ENCODE data around the gene GATA2. TPM values are rescaled to one million over a fixed set of nuclear protein-coding genes. Genes with fewer than 3 reads are reported as not detected.

Gene GATA2
- total RNA-seq, 1 experiment from 2014 or later, result 1.8 TPM

GRCh38 chr3:128468791-128469527 is 24.0 kb downstream of the GATA2 start:
- in situ Hi-C loops (cut with HindIII; ENCODE audit: low pct_unique_long_range_greater_than_20kb, low sequenced_read_pairs), result no loop called here
- DNase-seq (ENCODE audit: low read depth, low spot score), result no peak

- in situ Hi-C loops (cut with HindIII; ENCODE audit: low pct_unique_long_range_greater_than_20kb, low sequenced_read_pairs), result no loop called here
- DNase-seq (ENCODE audit: low read depth, low spot score), result no peak
These were observed 24.7 kb downstream of the GATA2 start for GRCh38 chr3:128468285-128468790.

- in situ Hi-C loops (cut with HindIII; ENCODE audit: low pct_unique_long_range_greater_than_20kb, low sequenced_read_pairs), result no loop called here
- DNase-seq (ENCODE audit: low read depth, low spot score), result no peak
These were observed 26.0 kb downstream of the GATA2 start, which contains the start of gene DNAJB8 for GRCh38 chr3:128466840-128467541. Gene DNAJB8 (minus strand): TSS chr3:128466890. CDS start chr3:128463245, 3,645 bp downstream.

DNA sequence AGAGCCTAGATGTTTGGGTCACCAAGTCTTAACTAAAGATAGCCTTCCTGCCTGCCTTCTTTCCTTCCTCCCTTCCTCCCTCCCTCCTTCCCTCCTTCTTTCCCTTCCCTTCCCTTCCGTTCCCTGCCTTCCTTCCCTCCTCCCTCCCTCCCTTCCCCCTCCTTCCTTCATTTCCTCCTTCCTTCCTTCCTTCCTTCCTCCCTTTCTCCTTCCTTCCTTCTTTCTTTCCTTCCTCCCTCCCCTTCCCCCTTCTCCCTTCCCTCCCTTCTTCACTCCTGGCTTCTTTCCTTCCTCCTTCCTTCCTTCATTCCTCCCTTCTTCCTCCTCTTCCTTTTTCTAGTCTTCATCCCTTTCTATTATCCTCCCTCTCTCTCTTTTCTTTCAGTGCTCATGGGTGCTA is 28.3 kb downstream of the GATA2 start:
- in situ Hi-C loops (cut with HindIII; ENCODE audit: low pct_unique_long_range_greater_than_20kb, low sequenced_read_pairs), result no loop called here
- DNase-seq (ENCODE audit: low read depth, low spot score), result no peak

DNA sequence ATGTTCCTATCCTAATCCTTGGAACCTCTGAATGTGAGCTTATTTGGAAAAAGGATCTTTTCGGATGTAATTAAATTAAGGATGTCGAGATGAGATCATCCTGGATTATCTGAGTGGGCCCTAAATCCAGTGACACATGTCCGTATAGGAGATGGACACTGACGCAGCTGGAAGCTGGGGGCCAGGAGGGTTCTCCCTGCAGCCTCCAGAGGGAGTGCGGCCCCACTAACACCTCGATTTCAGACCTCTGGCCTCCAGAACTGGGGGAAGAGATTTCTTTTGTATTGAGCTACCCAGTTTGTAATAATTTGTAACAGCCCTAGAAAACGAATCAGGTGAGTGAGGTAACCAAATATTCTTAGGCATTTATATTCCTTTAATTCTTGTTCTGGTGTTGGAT is 28.8 kb downstream of the GATA2 start:
- no peak for DNase-seq (ENCODE audit: low read depth, low spot score)
- in situ Hi-C loops (cut with HindIII; ENCODE audit: low pct_unique_long_range_greater_than_20kb, low sequenced_read_pairs), result no loop called here

GRCh38 chr3:128463771-128464170 is 29.2 kb downstream of the GATA2 start:
- no peak for DNase-seq (ENCODE audit: low read depth, low spot score)
- in situ Hi-C loops (cut with HindIII; ENCODE audit: low pct_unique_long_range_greater_than_20kb, low sequenced_read_pairs), result no loop called here

- no peak for DNase-seq (ENCODE audit: low read depth, low spot score)
- in situ Hi-C loops (cut with HindIII; ENCODE audit: low pct_unique_long_range_greater_than_20kb, low sequenced_read_pairs), result no loop called here
These were observed 29.6 kb downstream of the GATA2 start for GRCh38 chr3:128463354-128463753.

DNA sequence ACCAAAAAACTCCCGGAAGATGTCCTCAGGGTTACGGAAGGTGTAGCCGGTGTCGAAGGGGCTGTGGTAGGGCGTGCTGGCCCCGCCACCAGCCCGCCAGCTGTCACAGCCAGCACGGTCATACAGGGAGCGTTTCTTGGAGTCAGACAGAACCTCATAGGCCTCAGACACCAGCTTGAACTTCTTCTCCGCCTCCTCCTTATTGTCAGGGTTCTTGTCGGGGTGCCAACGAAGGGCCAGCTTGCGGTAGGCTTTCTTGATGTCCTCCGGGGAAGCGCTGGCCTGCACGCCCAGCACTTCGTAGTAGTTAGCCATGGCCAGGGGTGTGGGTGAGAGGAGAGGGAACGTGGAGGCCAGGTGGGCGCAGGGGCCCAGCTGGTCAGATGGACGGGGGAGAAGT is 30.1 kb downstream of the GATA2 start:
- no peak for DNase-seq (ENCODE audit: low read depth, low spot score)
- in situ Hi-C loops (cut with HindIII; ENCODE audit: low pct_unique_long_range_greater_than_20kb, low sequenced_read_pairs), result no loop called here

DNA sequence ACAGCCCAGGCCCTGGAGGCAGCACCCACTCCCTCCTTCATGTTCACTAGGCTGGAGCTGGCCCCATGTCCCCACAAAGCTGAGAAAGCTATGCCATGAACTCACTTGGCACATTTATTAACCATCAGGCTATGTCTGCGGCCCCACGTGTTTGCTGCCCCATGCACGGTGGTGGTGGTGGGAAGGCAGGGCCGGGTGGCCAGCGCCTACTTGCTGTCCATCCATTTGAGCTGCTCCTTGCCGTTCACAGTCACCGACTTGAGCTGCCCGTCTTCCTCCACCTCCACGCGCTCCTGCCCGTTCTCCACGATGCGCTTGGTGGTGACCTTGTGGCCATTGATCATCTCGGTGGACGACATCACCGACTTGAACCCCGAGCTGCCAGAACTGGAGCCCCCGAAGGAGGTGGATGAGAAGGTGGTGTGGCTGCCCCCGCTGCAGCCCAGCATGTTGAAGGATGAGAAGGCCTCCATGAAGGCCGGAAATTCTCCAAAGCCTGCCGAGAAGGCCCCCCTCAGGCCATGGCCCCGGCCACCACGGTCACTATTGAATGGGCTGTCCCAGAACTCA is 30.6 kb downstream of the GATA2 start:
- no peak for DNase-seq (ENCODE audit: low read depth, low spot score)
- in situ Hi-C loops (cut with HindIII; ENCODE audit: low pct_unique_long_range_greater_than_20kb, low sequenced_read_pairs), result no loop called here

DNA sequence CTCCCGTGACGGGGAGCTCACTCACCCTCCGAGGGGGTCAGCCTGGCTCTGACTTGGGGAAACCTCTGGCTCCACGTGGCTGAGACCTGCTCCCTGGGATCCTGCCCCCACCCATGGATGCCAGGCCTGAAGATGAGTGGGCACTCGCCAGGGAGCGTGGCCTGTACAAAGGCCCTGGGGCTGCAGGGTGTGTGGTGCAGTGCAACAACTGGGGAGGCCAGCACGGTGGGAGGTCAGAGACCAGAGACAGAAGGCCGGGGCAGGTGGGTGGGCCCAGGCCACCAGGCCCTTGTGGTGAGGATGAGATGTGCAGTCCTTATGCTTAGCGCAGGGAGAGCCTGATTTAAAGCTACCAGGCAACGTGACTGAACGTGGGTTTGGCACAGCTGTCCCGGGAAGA is 31.3 kb downstream of the GATA2 start:
- in situ Hi-C loops (cut with HindIII; ENCODE audit: low pct_unique_long_range_greater_than_20kb, low sequenced_read_pairs), result no loop called here
- DNase-seq (ENCODE audit: low read depth, low spot score), result no peak

- no peak for DNase-seq (ENCODE audit: low read depth, low spot score)
- in situ Hi-C loops (cut with HindIII; ENCODE audit: low pct_unique_long_range_greater_than_20kb, low sequenced_read_pairs), result no loop called here
These were observed 33.6 kb downstream of the GATA2 start for GRCh38 chr3:128459461-128459820.

- DNase-seq (ENCODE audit: low read depth, low spot score), result no peak
- in situ Hi-C loops (cut with HindIII; ENCODE audit: low pct_unique_long_range_greater_than_20kb, low sequenced_read_pairs), result no loop called here
These were observed 34.1 kb downstream of the GATA2 start for GRCh38 chr3:128458746-128459460.

DNA sequence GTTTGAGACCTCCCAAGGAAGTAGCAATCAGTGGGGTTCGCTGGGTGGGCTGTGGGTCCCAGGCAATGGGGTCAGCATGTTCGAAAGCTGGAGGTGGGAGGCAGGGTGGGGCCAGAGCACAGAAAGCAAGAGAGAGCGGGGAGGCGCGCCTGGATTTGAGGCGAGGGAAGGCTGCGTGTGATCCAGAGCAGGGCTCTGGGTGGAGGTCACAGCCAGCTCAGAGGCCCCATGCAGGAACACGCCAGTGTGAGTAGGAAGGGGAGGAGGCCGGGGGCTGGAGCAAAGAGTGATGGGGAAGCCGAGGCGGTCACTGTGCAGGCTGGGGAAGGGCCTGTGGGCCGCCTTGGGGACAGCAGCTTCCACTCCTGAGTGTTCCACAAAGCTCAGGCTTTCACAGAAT is 35.1 kb downstream of the GATA2 start:
- in situ Hi-C loops (cut with HindIII; ENCODE audit: low pct_unique_long_range_greater_than_20kb, low sequenced_read_pairs), result no loop called here
- no peak for DNase-seq (ENCODE audit: low read depth, low spot score)

DNA sequence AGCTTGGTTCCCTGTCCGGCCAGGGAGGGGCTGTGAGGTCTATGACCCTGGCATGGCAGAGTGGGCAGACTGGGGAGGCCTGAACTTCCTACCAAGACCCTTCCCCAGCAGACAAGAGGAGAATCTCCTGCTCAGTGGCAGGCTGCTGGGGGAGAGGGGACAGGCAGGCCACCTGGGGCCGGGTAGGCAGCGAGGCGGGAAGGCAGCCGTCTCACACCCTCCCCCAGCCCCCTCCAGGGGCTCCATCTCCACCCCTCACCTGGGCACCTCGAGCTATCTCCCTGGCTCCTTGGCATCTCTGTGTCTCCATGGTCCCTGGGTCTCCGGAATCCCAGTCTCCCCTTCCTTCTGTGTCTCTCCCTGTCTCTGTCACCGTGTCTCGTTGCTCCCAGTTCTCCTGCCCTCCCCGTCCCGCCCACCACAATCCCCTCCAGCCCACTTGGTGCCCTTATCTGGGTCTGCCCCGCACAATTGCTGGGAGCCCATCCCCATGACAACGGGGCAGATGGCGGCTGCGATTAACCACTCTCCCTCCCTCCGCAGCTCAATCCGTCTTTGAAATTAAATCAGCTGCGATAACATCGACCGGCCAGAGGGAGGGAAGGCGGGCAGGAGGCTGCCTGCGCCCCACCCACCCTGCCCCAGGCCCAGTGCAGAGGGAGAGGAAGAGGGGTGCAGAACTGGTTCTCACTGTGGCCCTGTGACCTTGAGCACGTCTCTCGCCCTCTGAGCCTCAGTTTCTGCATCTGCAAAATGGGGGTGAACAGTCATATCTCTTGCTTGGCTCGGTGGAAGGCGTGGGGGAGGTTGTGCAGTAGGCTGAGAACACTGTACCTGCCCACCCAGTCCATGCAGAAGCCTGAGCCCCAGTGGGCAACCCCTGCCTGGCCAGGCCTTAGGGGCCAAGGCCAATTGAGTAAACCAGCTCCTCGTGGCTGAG is 36.0 kb downstream of the GATA2 start:
- no peak for DNase-seq (ENCODE audit: low read depth, low spot score)

GRCh38 chr3:128455786-128456748 is 36.9 kb downstream of the GATA2 start:
- in situ Hi-C loops (cut with HindIII; ENCODE audit: low pct_unique_long_range_greater_than_20kb, low sequenced_read_pairs), result no loop called here
- no peak for DNase-seq (ENCODE audit: low read depth, low spot score)

More for the DNA sequence above, 36.0 kb downstream of the GATA2 start:
- in situ Hi-C loops (cut with HindIII; ENCODE audit: low pct_unique_long_range_greater_than_20kb, low sequenced_read_pairs), result no loop called here

DNA sequence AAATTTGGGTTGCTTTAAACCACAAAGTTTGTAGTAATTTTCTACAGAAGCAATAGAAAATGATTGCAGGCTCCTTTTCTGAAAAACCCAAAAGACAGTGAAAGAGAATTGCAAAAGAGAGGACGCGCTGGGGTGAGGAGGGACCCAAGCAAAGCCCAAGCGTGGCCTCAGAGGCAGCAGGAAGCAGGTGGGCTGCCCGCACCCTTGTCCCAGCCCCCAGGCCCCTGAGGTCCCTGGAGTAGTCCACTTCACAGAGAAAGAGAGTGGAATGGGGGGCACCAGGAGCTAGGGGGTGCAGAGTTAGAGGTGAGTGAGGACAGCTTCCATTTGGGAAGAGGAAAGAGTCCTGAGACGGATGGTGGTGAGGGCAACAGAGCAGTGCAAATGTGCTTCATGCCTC is 37.9 kb downstream of the GATA2 start:
- in situ Hi-C loops (cut with HindIII; ENCODE audit: low pct_unique_long_range_greater_than_20kb, low sequenced_read_pairs), result no loop called here
- DNase-seq (ENCODE audit: low read depth, low spot score), result no peak

Measured in SK-MEL-5 (cell line).